Liver (tissue), 3 donors: ENCODE data around the gene SURF1.

ENCODE experiments used
- CTCF ChIP-seq: fragments of 150-350 bp; IDR thresholded peaks from 2 replicates; pipeline ENCODE4 v1.5.1; 2017; ENCODE audit warnings: improper control_type of control experiment, low read depth, low read length; ENCODE audit not compliant: missing input control
- EGR1 ChIP-seq, 2 donors: IDR thresholded peaks; 2 replicates each; pipeline ENCODE4 v1.6.1; 2016 to 2018; ENCODE audit warnings: antibody characterized with exemption in 2 of 2, low read depth in 2 of 2
- JUND ChIP-seq, 2 donors: IDR thresholded peaks; 2 replicates each; pipeline ENCODE4 v1.6.1; 2016; ENCODE audit warnings: antibody characterized with exemption in 2 of 2
- RAD21 ChIP-seq, 2 donors: IDR thresholded peaks; 2 replicates each; pipeline ENCODE4 v1.6.1; 2016; ENCODE audit warnings: antibody characterized with exemption in 2 of 2, mild to moderate bottlenecking in 2 of 2
- RXRA ChIP-seq, 2 donors: IDR thresholded peaks; 2 replicates each; pipeline ENCODE4 v1.6.1; 2017 to 2018; ENCODE audit warnings: antibody characterized with exemption in 2 of 2, mild to moderate bottlenecking in 1 of 2
- TAF1 ChIP-seq: conservative IDR thresholded peaks from 2 replicates; pipeline ENCODE4 v1.6.1; 2016; ENCODE audit warnings: antibody characterized with exemption, mild to moderate bottlenecking
- YY1 ChIP-seq: IDR thresholded peaks from 2 replicates; pipeline ENCODE4 v1.6.1; 2016; ENCODE audit warnings: antibody characterized with exemption, mild to moderate bottlenecking
- TF ChIP-seq, protein P1 (sequence below): IDR thresholded peaks from 2 replicates; pipeline ENCODE4 v1.6.1; 2016; ENCODE audit warnings: antibody characterized with exemption, mild to moderate bottlenecking
- donor health status: healthy.
- donor health status: healthy.

GRCh38 chr9:133351908-133352634, 4.2 kb downstream of the SURF1 start:
- TF ChIP-seq CTCF = peak; percentile 38
- TF ChIP-seq TAF1 = no peak
- no peak for TF ChIP-seq EGR1 (IDR thresholded peaks at IDR 0.05; ENCODE audit: low read depth in 2 of 2)
- TF ChIP-seq, protein P1, sequence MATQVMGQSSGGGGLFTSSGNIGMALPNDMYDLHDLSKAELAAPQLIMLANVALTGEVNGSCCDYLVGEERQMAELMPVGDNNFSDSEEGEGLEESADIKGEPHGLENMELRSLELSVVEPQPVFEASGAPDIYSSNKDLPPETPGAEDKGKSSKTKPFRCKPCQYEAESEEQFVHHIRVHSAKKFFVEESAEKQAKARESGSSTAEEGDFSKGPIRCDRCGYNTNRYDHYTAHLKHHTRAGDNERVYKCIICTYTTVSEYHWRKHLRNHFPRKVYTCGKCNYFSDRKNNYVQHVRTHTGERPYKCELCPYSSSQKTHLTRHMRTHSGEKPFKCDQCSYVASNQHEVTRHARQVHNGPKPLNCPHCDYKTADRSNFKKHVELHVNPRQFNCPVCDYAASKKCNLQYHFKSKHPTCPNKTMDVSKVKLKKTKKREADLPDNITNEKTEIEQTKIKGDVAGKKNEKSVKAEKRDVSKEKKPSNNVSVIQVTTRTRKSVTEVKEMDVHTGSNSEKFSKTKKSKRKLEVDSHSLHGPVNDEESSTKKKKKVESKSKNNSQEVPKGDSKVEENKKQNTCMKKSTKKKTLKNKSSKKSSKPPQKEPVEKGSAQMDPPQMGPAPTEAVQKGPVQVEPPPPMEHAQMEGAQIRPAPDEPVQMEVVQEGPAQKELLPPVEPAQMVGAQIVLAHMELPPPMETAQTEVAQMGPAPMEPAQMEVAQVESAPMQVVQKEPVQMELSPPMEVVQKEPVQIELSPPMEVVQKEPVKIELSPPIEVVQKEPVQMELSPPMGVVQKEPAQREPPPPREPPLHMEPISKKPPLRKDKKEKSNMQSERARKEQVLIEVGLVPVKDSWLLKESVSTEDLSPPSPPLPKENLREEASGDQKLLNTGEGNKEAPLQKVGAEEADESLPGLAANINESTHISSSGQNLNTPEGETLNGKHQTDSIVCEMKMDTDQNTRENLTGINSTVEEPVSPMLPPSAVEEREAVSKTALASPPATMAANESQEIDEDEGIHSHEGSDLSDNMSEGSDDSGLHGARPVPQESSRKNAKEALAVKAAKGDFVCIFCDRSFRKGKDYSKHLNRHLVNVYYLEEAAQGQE = no peak
- no peak for TF ChIP-seq YY1
- TF ChIP-seq RAD21 (IDR thresholded peaks at IDR 0.05) = peak in 1 of 2 donors; percentile 37
- TF ChIP-seq JUND (IDR thresholded peaks at IDR 0.05) = no peak
- TF ChIP-seq RXRA (IDR thresholded peaks at IDR 0.05) = no peak
